GM19455 (cell line): ENCODE results near the gene SND1.

Experiments
- ATAC-seq: cut with Tn5 transposase; IDR thresholded peaks from one replicate; pipeline ENCODE4 v1.9.1; 2021; ENCODE audit not compliant: unreplicated experiment

The SND1 gene

GRCh38 chr7:127798023-127798422, 146.0 kb downstream of the SND1 start:
- no peak for ATAC-seq

GRCh38 chr7:127798769-127799372, 146.9 kb downstream of the SND1 start:
- no peak for ATAC-seq

GRCh38 chr7:127799535-127800305, 147.7 kb downstream of the SND1 start:
- no peak for ATAC-seq

GRCh38 chr7:127802845-127803244, 150.9 kb downstream of the SND1 start:
- no peak for ATAC-seq

DNA sequence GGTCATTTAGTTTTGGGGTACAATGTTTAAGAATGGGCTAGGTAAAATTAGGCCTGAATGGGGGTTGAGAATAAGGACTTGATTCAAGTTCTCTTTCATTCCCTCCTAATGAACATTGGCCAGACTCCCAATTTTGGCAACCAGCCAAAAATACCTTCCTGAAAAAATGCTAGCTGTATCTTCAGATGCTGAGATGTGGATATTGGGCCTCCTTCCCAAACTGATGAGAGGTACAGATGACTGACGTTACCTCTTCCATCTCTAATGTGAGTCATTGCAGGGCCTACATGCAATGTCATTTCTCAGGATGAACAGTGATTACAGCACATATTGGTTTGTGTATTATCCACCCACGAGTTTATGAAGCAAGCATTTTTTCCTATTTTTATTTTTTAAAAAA, 151.6 kb downstream of the SND1 start:
- ATAC-seq, result no peak

DNA sequence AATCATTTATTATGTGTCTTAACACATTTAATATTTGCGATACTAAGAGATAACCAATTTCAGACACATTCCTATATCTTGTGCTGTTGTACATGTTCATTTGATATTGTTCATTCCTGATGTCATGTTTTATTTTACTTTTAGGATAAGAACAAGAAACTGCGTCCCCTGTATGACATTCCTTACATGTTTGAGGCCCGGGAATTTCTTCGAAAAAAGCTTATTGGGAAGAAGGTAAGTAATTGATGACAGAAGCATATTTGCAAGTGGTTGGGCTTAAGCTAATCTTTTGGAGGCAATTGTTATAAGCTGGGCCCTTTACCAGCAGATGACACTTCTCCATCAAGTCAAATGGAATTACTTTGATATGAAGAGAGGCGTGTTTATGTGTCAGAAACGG, 155.3 kb downstream of the SND1 start:
- ATAC-seq, result no peak

GRCh38 chr7:127807829-127808228, 155.8 kb downstream of the SND1 start:
- ATAC-seq, result no peak

GRCh38 chr7:127809261-127809702, 157.3 kb downstream of the SND1 start:
- no peak for ATAC-seq

DNA sequence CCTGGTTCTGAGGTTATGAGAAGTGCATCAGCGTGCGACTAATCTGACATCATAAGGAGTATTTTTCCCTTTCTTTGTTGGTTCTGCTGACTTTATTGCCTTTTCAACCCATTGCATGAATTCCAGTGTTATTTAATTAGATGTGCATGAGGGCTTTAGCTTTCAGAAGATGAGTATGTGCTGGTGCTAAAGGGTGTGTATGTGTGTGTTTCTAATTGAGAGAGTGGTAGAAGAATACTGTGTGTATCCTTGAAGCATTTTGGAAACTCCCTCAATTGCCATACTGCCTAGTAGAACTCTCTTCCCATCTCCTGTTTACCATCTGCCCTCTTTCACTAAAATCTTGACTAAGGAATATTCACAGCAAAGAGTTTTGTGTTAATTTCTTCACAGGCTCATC, 158.1 kb downstream of the SND1 start:
- no peak for ATAC-seq

DNA sequence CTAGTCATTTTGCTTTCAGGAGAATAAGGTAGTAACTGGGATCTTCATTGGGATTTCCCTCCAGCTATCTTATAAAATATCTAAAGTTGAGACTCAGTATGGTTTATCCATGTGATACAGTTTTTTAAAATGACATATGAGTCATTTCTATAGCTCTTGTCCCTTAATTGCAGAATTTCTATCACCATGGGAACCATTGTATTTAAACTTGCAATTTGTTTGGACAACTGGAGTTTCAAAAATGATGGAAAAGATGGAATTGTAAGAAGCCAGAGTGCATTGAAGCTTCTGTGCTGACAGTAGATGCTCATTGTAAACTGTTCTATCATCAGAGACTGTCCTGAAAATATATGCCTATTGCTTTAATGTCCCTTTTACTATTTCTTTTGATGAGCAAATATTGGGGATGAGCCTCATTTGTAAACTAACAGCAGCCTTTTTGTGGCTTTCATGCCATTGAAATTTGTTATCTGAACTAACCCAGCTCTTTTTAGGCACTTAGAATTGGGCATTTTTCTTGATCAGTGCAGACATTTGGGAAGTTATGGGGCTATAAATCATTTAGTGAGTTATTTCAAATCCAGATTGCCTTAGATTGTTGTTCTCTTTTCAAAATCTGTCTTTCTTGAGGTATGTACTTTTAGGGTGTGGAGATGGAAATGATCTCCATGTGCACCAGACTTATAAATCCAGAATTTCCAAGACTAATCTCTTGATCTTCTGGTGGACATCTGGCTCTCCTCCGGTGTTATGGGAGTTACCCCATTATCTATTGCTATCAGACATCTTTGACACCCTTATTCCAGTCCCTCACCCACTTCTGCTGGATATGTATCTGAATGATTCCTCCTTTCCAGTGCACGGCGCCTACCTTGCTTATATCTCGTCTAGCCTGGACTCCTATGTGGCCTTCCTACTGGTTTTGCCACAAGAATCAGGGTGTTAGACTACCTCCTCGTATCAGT, 159.0 kb downstream of the SND1 start:
- no peak for ATAC-seq

DNA sequence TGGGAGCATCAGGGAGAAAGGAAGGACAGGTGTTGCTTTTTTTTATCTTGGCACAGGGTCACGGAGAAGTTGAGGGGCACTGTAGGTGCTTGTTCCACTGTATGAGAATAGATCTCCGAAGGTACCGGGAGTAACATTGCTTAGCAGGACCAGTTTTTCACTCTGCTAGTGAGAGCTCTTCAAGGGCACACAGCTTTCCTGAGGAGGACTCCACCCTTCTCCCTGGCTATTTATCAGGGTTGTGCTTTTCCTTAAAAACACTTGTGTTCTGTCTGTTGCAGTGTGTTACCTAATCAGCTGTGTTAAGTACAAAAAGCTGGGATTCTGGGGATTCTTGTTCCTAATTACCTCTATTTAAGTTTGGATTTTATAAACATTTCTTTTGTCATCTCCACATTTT, 160.5 kb downstream of the SND1 start:
- no peak for ATAC-seq

GRCh38 chr7:127813991-127814541, 162.1 kb downstream of the SND1 start:
- ATAC-seq, result no peak

- no peak for ATAC-seq
Observed at GRCh38 chr7:127815631-127816145, 163.7 kb downstream of the SND1 start.

- no peak for ATAC-seq
Observed at GRCh38 chr7:127816354-127817190, 164.6 kb downstream of the SND1 start.

GRCh38 chr7:127817466-127817865, 165.5 kb downstream of the SND1 start:
- no peak for ATAC-seq

GRCh38 chr7:127818306-127818705, 166.3 kb downstream of the SND1 start:
- no peak for ATAC-seq

- ATAC-seq, result no peak
Observed at GRCh38 chr7:127819975-127820731, 168.2 kb downstream of the SND1 start.

- no peak for ATAC-seq
Observed at GRCh38 chr7:127820732-127821085, 168.7 kb downstream of the SND1 start.

- ATAC-seq, result no peak
Observed at GRCh38 chr7:127821146-127821545, 169.2 kb downstream of the SND1 start.
